ENCODE measurements around the gene SIGLECL1. TPM values are rescaled to one million over a fixed set of nuclear protein-coding genes. Genes with fewer than 3 reads are reported as not detected.

The SIGLECL1 gene
- total RNA-seq, 1 experiment from 2014 or later: not detected

GRCh38 chr19:51295382-51296126 lies 44.7 kb downstream of the SIGLECL1 start:
- CTCF ChIA-PET: no interaction called here

GRCh38 chr19:51296336-51297093 lies 45.6 kb downstream of the SIGLECL1 start:
- Histone ChIP-seq H3K36me3 (ENCODE audit: insufficient read depth, low read length, poor library complexity, severe bottlenecking) (no peaks in the 10 kb centered on the region), H3K4me1 (ENCODE audit: insufficient read depth, low read length, poor library complexity, severe bottlenecking) (no peaks in the 10 kb centered on the region), H3K27ac (ENCODE audit: low read depth, low read length, poor library complexity, severe bottlenecking) (no peak overlapping the region), H3K4me3 (ENCODE audit: low read depth, low read length, poor library complexity, severe bottlenecking) (no peak overlapping the region), H3K9me3 (ENCODE audit: low read depth, low read length, poor library complexity, severe bottlenecking) (no peaks in the 10 kb centered on the region), H3K27me3 (replicated peaks; ENCODE audit: insufficient read depth, low read depth, low read length, poor library complexity) (no peaks in the 10 kb centered on the region)
- no peak for DNase-seq (ENCODE audit: low spot score)
- no TSS peak for BruUV-seq (replicated peaks)
- ChIA-PET CTCF (no interaction called here), POLR2A (ENCODE audit: low non-redundant PET) (interaction anchor here (0.6 kb wide), 1 partner anchor 373 kb away, joined by 9 read pairs; no protein-coding TSS in a partner anchor)
- TF ChIP-seq EZH2 (IDR thresholded peaks at IDR 0.05; ENCODE audit: borderline replicate concordance, low read depth, low read length, poor library complexity, severe bottlenecking) (no peak), CTCF (conservative IDR thresholded peaks at IDR 0.05; ENCODE audit: low read depth, low read length) (no peak)
- intact Hi-C loops (cut with micrococcal nuclease; ENCODE audit: unreplicated experiment): no loop called here

More at GRCh38 chr19:51295382-51296126, 44.7 kb downstream of the SIGLECL1 start:
- intact Hi-C loops (cut with micrococcal nuclease; ENCODE audit: unreplicated experiment): no loop called here
- Histone ChIP-seq H3K4me1 (ENCODE audit: insufficient read depth, low read length, poor library complexity, severe bottlenecking) (no peaks in the 10 kb centered on the region), H3K36me3 (ENCODE audit: insufficient read depth, low read length, poor library complexity, severe bottlenecking) (no peaks in the 10 kb centered on the region), H3K27ac (ENCODE audit: low read depth, low read length, poor library complexity, severe bottlenecking) (no peak overlapping the region), H3K27me3 (replicated peaks; ENCODE audit: insufficient read depth, low read depth, low read length, poor library complexity) (no peaks in the 10 kb centered on the region), H3K4me3 (ENCODE audit: low read depth, low read length, poor library complexity, severe bottlenecking) (no peak overlapping the region), H3K9me3 (ENCODE audit: low read depth, low read length, poor library complexity, severe bottlenecking) (no peaks in the 10 kb centered on the region)
- DNase-seq (ENCODE audit: low spot score): no peak
- POLR2A ChIA-PET (ENCODE audit: low non-redundant PET): no interaction called here
- no TSS peak for BruUV-seq (replicated peaks)
- no peak for TF ChIP-seq CTCF (conservative IDR thresholded peaks at IDR 0.05; ENCODE audit: low read depth, low read length)
- TF ChIP-seq EZH2 (IDR thresholded peaks at IDR 0.05; ENCODE audit: borderline replicate concordance, low read depth, low read length, poor library complexity, severe bottlenecking): no peak

- DNase-seq (ENCODE audit: low spot score): no peak
- CTCF ChIA-PET: no interaction called here
- intact Hi-C loops (cut with micrococcal nuclease; ENCODE audit: unreplicated experiment): no loop called here
- no TSS peak for BruUV-seq (replicated peaks)
- POLR2A ChIA-PET (ENCODE audit: low non-redundant PET): no interaction called here
- Histone ChIP-seq H3K27me3 (replicated peaks; ENCODE audit: insufficient read depth, low read depth, low read length, poor library complexity) (no peaks in the 10 kb centered on the region), H3K36me3 (ENCODE audit: insufficient read depth, low read length, poor library complexity, severe bottlenecking) (no peaks in the 10 kb centered on the region), H3K4me1 (ENCODE audit: insufficient read depth, low read length, poor library complexity, severe bottlenecking) (no peaks in the 10 kb centered on the region), H3K4me3 (ENCODE audit: low read depth, low read length, poor library complexity, severe bottlenecking) (no peak overlapping the region), H3K9me3 (ENCODE audit: low read depth, low read length, poor library complexity, severe bottlenecking) (no peaks in the 10 kb centered on the region), H3K27ac (ENCODE audit: low read depth, low read length, poor library complexity, severe bottlenecking) (no peak overlapping the region)
- TF ChIP-seq CTCF (conservative IDR thresholded peaks at IDR 0.05; ENCODE audit: low read depth, low read length) (no peak), EZH2 (IDR thresholded peaks at IDR 0.05; ENCODE audit: borderline replicate concordance, low read depth, low read length, poor library complexity, severe bottlenecking) (no peak)
Observed at GRCh38 chr19:51297406-51297805, 46.5 kb downstream of the SIGLECL1 start.
